CD4-positive, alpha-beta T cell (primary cell): ENCODE measurements around the gene RPRM. TPM values are rescaled to one million over a fixed set of nuclear protein-coding genes. Genes with fewer than 3 reads are reported as not detected.

Source experiments
- ATAC-seq: fragments of 200-7000 bp; cut with Tn5 transposase; one replicate; pipeline ENCODE4 v1.10.0; 2022; ENCODE audit warnings: mild to moderate bottlenecking; ENCODE audit not compliant: poor library complexity
- CTCF ChIA-PET: fragments of 350-600 bp; sonication (Branson Sonifier 250); formaldehyde crosslinking; loops from one replicate; lab custom pipeline; 2021; ENCODE audit warnings: antibody characterized with exemption, inconsistent platforms; lab: Charles Lee
- POLR2A ChIA-PET: fragments of 350-600 bp; sonication (Branson Sonifier 250); formaldehyde crosslinking; loops from one replicate; lab custom pipeline; 2021; ENCODE audit warnings: antibody characterized with exemption, inconsistent platforms; lab: Charles Lee
- DNase-seq, 14 experiments: peaks; one replicate each; pipeline ENCODE4 v3.0.0-alpha.2; 2013 to 2020; ENCODE audit warnings: mixed read lengths in 2 of 14
- H3K27ac ChIP-seq, 2 donors: one replicate each; pipeline versions ENCODE4 v1.5.1 to v1.7.0; 2013; ENCODE audit warnings: low read length in 2 of 2, low read depth in 1 of 2, mild to moderate bottlenecking in 1 of 2
- H3K27me3 ChIP-seq, 2 experiments: 1 replicate in 1 of 2; 2 replicates in 1 of 2; pipeline versions ENCODE4 v1.6.1 to v1.7.0; 2013; ENCODE audit warnings: low read length in 2 of 2, control low read depth in 1 of 2, mild to moderate bottlenecking in 1 of 2, moderate library complexity in 1 of 2; ENCODE audit not compliant: insufficient read depth in 2 of 2, control insufficient read depth in 1 of 2
- H3K36me3 ChIP-seq: one replicate; pipeline ENCODE4 v1.6.1; 2013; ENCODE audit warnings: low read length, control low read depth; ENCODE audit not compliant: insufficient read depth
- H3K4me1 ChIP-seq: one replicate; pipeline ENCODE4 v1.6.1; 2013; ENCODE audit warnings: low read length, control low read depth; ENCODE audit not compliant: insufficient read depth
- H3K4me3 ChIP-seq: one replicate; pipeline ENCODE4 v1.5.1; 2013; ENCODE audit warnings: mild to moderate bottlenecking, low read length, moderate library complexity
- H3K9me3 ChIP-seq, 2 experiments: 1 replicate in 1 of 2; 2 replicates in 1 of 2; pipeline versions ENCODE4 v1.6.1 to v1.7.0; 2013; ENCODE audit warnings: low read length in 2 of 2, mild to moderate bottlenecking in 2 of 2, control low read depth in 1 of 2, moderate library complexity in 1 of 2; ENCODE audit not compliant: control insufficient read depth in 1 of 2, insufficient read depth in 1 of 2
- H3K27ac Mint-ChIP-seq: one replicate; pipeline ENCODE4 v1.8.0; 2020; ENCODE audit warnings: mixed read lengths
- H3K27me3 Mint-ChIP-seq: one replicate; pipeline ENCODE4 v1.8.0; 2021; ENCODE audit warnings: mixed read lengths
- H3K36me3 Mint-ChIP-seq: one replicate; pipeline ENCODE4 v1.8.0; 2021; ENCODE audit warnings: low read depth, mixed read lengths
- H3K4me1 Mint-ChIP-seq: one replicate; pipeline ENCODE4 v1.8.0; 2021; ENCODE audit warnings: low read depth, mixed read lengths
- H3K4me3 Mint-ChIP-seq: one replicate; pipeline ENCODE4 v1.8.0; 2020; ENCODE audit warnings: mild to moderate bottlenecking, mixed read lengths
- H3K9me3 Mint-ChIP-seq: one replicate; pipeline ENCODE4 v1.8.0; 2020; ENCODE audit warnings: mixed read lengths
- intact Hi-C, 2 experiments: fragments of 100-400 bp; cut with DNase I in 1 of 2; cut with micrococcal nuclease in 1 of 2; formaldehyde crosslinking; loops; one replicate each; pipeline versions ENCODE4 v1.15.1 to v1.9.0; 2023 to 2025; cut with DNase I, micrococcal nuclease
- total RNA-seq, 174 experiments: library from RNA in 2 of 174; stranded (reverse) in 2 of 174; gene quantifications; one replicate each; pipeline ENCODE4 v1.2.3 and lab custom pipeline; 2021 to 2026
- TF ChIP-seq, protein P1 (sequence below): fragments of 200-600 bp; IDR thresholded peaks from one replicate; pipeline ENCODE4 v1.8.0; 2022; ENCODE audit warnings: antibody characterized with exemption, mild to moderate bottlenecking

RPRM gene
- total RNA-seq, 2 experiments from 2014 or later, result not detected

DNA sequence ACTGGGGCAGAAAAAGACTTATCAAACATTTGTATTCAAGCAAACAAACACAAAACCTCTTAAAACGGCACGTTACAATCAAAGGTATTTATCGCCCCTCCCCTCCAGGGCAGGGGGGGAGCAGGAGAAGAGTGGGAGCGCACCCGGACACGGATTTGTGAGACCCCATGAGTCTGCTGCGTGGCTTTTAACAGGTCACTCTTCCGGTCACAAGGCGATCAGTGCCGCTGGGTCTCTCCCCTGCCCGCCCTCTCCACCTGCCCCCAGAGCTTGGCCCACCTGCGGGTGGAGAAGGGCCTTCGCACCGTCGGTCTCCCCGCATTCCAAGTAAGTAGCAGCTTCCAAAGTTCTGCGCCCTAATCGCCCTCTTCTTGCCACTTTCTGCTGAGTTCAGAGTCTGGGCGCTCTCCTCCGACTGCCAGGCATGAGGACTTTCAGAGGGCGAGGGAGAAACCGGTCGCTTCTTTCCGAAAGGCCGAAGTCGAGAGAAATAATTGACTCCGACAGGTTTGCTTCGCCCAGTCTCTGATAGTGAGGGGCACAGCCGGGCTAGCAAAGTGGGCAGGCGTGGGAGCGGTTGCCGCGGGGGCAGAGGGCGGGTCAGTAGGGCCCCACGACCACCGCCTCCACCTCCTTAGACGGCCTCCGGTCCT lies 800 bp downstream of the RPRM start:
- peak in 2 of 14 experiments; percentile 2 to 12 for DNase-seq
- Histone ChIP-seq H3K36me3 (no peaks in the 10 kb centered on the region), H3K4me1 (peaks cover 25% of the 10 kb centered on the region), H3K27ac (no peak overlapping the region), H3K4me3 (peak overlapping the region; percentile 42), H3K27me3 (peaks cover 34 to 70% of the 10 kb centered on the region in 2 experiments), H3K9me3 (peaks cover 0 to 19% of the 10 kb centered on the region in 2 experiments)
- CTCF ChIA-PET, result no interaction called here
- ATAC-seq, result no peak
- POLR2A ChIA-PET, result no interaction called here
- peaks cover 80% of the 10 kb centered on the region for H3K27me3 Mint-ChIP-seq
- peaks cover 20% of the 10 kb centered on the region for H3K4me1 Mint-ChIP-seq
- TF ChIP-seq, protein P1, sequence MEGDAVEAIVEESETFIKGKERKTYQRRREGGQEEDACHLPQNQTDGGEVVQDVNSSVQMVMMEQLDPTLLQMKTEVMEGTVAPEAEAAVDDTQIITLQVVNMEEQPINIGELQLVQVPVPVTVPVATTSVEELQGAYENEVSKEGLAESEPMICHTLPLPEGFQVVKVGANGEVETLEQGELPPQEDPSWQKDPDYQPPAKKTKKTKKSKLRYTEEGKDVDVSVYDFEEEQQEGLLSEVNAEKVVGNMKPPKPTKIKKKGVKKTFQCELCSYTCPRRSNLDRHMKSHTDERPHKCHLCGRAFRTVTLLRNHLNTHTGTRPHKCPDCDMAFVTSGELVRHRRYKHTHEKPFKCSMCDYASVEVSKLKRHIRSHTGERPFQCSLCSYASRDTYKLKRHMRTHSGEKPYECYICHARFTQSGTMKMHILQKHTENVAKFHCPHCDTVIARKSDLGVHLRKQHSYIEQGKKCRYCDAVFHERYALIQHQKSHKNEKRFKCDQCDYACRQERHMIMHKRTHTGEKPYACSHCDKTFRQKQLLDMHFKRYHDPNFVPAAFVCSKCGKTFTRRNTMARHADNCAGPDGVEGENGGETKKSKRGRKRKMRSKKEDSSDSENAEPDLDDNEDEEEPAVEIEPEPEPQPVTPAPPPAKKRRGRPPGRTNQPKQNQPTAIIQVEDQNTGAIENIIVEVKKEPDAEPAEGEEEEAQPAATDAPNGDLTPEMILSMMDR, result no peak
- intact Hi-C loops, result loop anchor here (5.0 kb wide), 1 partner anchor 735 kb away; no protein-coding TSS in a partner anchor
- H3K27ac Mint-ChIP-seq, result no peak overlapping the region
- no peaks in the 10 kb centered on the region for H3K9me3 Mint-ChIP-seq
- peak overlapping the region; percentile 86 for H3K4me3 Mint-ChIP-seq
- no peaks in the 10 kb centered on the region for H3K36me3 Mint-ChIP-seq

DNA sequence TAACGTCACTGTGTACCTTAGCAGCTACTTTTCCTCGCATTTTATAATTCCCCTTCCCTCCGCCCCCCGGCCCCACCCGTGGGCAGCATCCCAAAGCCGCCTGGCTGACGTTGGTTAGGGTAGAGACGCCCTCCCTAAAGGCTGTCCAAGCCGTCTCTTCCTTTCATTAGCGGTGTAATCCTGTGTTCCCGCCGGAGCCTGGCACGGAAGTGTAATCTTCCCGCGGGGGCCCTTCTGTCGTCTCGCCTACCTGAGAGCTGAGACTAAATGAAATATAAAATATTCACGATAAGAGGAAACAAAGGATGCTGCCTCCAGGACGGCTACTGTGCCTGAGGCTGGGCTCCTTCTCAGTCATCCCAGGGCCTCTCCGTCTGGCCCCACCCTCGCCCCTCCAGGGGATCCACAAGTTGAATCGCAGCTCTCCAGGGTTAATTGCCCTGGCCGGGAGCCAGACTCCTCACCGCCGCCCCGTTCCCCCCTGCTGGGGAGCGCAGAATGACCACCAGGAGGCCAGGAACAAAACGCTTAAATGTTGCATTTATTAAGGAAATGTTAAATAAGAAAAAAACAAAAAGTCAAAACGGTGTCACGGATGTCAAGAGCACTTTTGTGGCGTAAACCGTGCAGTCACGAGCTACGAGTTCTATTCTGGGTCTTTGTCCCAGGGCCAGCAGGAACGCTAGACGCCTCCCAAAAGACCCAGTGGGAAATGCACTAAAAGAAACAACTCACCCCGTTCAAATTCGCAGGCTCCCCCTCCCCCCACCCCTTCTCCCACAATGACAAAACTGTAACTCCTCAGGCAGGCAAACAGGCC lies 1.5 kb downstream of the RPRM start:
- POLR2A ChIA-PET, result no interaction called here
- H3K9me3 Mint-ChIP-seq, result no peaks in the 10 kb centered on the region
- TF ChIP-seq, protein P1, result no peak
- Histone ChIP-seq H3K4me3 (no peak overlapping the region), H3K9me3 (peaks cover 0 to 19% of the 10 kb centered on the region in 2 experiments), H3K27ac (no peak overlapping the region), H3K36me3 (no peaks in the 10 kb centered on the region), H3K4me1 (peaks cover 25% of the 10 kb centered on the region), H3K27me3 (peaks cover 34 to 67% of the 10 kb centered on the region in 2 experiments)
- CTCF ChIA-PET, result no interaction called here
- no peaks in the 10 kb centered on the region for H3K36me3 Mint-ChIP-seq
- no peak overlapping the region for H3K27ac Mint-ChIP-seq
- peaks cover 77% of the 10 kb centered on the region for H3K27me3 Mint-ChIP-seq
- peaks cover 20% of the 10 kb centered on the region for H3K4me1 Mint-ChIP-seq
- H3K4me3 Mint-ChIP-seq, result peak overlapping the region; percentile 39
- intact Hi-C loops, result loop anchor here (5.0 kb wide), 1 partner anchor 735 kb away; no protein-coding TSS in a partner anchor
- ATAC-seq (no peak), DNase-seq (no peak)

DNA sequence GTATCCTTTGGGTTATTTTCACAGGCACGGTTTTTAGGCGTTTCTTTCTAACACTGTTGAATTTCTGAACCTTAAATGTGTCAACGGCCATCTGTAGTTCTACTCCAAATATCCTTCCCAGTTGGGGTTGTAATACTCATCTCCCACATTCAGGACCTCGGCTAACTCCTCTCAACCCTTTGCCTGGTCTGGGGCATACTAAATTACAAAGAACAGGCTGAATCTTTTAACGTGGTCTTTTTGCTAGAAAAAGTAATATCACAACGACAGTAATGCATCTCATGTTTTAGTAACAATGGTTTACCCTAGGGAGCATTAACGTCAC lies 2.1 kb downstream of the RPRM start:
- peaks cover 34 to 65% of the 10 kb centered on the region in 2 experiments for H3K27me3 ChIP-seq
- H3K4me1 Mint-ChIP-seq, result peaks cover 20% of the 10 kb centered on the region
- no peaks in the 10 kb centered on the region for H3K36me3 ChIP-seq
- peaks cover 75% of the 10 kb centered on the region for H3K27me3 Mint-ChIP-seq
- H3K27ac Mint-ChIP-seq, result no peak overlapping the region
- ATAC-seq (no peak), DNase-seq (no peak)
- no peak overlapping the region for H3K27ac ChIP-seq
- H3K9me3 ChIP-seq, result peaks cover 0 to 19% of the 10 kb centered on the region in 2 experiments
- POLR2A ChIA-PET, result no interaction called here
- H3K36me3 Mint-ChIP-seq, result no peaks in the 10 kb centered on the region
- intact Hi-C loops, result loop anchor here (5.0 kb wide), 1 partner anchor 734 kb away; no protein-coding TSS in a partner anchor
- TF ChIP-seq, protein P1, result no peak
- peaks cover 25% of the 10 kb centered on the region for H3K4me1 ChIP-seq
- no peak overlapping the region for H3K4me3 ChIP-seq
- H3K9me3 Mint-ChIP-seq, result no peaks in the 10 kb centered on the region
- H3K4me3 Mint-ChIP-seq, result no peak overlapping the region
- CTCF ChIA-PET, result no interaction called here
